Breast epithelium (tissue), 4 donors: ENCODE results near the gene STYK1. TPM values are rescaled to one million over a fixed set of nuclear protein-coding genes. Genes with fewer than 3 reads are reported as not detected.
"Not testable (repeated sequence)": the region's sequence is repeated elsewhere in the genome, so short reads cannot be mapped to it uniquely, and the experiment has no call there.

Source experiments
- DNase-seq, 2 donors: peaks; one replicate each; pipeline ENCODE4 v3.0.0-alpha.2; 2019; ENCODE audit warnings: low spot score in 2 of 2
- H3K27ac ChIP-seq, 2 donors: fragments of 200-600 bp; sonication (generic) in 1 of 2; one replicate each; pipeline ENCODE4 v1.5.1; 2016 to 2019; ENCODE audit warnings: mild to moderate bottlenecking in 1 of 2
- H3K27me3 ChIP-seq, 2 donors: fragments of 200-600 bp; sonication (generic) in 1 of 2; one replicate each; pipeline versions ENCODE4 v1.5.1 to v1.6.0; 2017 to 2019; ENCODE audit warnings: control low read depth in 1 of 2, mild to moderate bottlenecking in 1 of 2
- H3K36me3 ChIP-seq: fragments of 200-600 bp; one replicate; pipeline ENCODE4 v1.5.1; 2019
- H3K4me1 ChIP-seq, 2 donors: fragments of 200-600 bp; sonication (generic); one replicate each; pipeline ENCODE4 v1.5.1; 2016 to 2019; ENCODE audit warnings: control low read depth in 1 of 2
- H3K4me3 ChIP-seq, 3 donors: fragments of 200-600 bp; sonication (generic); 1 replicate in 2 of 3; 2 replicates in 1 of 3; pipeline ENCODE4 v1.5.1; 2016 to 2019; ENCODE audit warnings: mild to moderate bottlenecking in 3 of 3, moderate library complexity in 2 of 3
- H3K9me3 ChIP-seq, 2 donors: fragments of 200-600 bp; sonication (generic) in 1 of 2; one replicate each; pipeline ENCODE4 v1.5.1; 2016 to 2019; ENCODE audit warnings: control low read depth in 1 of 2
- CTCF ChIP-seq, 3 donors: fragments of 450-650 bp; IDR thresholded peaks; one replicate each; pipeline ENCODE4 v1.5.1; 2016 to 2017; ENCODE audit warnings: antibody characterized with exemption in 3 of 3, mild to moderate bottlenecking in 3 of 3, moderate library complexity in 3 of 3
- POLR2A ChIP-seq: fragments of 450-650 bp; IDR thresholded peaks from one replicate; pipeline ENCODE4 v1.6.1; 2016; ENCODE audit warnings: antibody characterized with exemption, mild to moderate bottlenecking, moderate library complexity
- POLR2AphosphoS5 ChIP-seq, 3 donors: sonication (generic); formaldehyde crosslinking; IDR thresholded peaks; one replicate each; pipeline ENCODE4 v1.6.1; 2017; ENCODE audit warnings: antibody characterized with exemption in 3 of 3
- intact Hi-C: fragments of 100-400 bp; cut with DNase I; formaldehyde crosslinking; loops from one replicate; pipeline ENCODE4 v1.15.1; 2023; ENCODE audit warnings: low total_unique reads
- total RNA-seq, 3 donors: library from RNA; depleted of rRNA; stranded (reverse); fragments of >200 nt; gene quantifications; one replicate each; pipeline ENCODE4 v1.1.0, GENCODE V29; 2016

Gene STYK1
- total RNA-seq, 3 donors from 2014 or later: 0.32 to 4.9 (median 3.5) TPM

- H3K9me3 ChIP-seq: no peaks in the 10 kb centered on the region
- DNase-seq: no peak
- no peaks in the 10 kb centered on the region for H3K4me1 ChIP-seq
- no peak for TF ChIP-seq CTCF (IDR thresholded peaks at IDR 0.05)
- no peak for TF ChIP-seq POLR2AphosphoS5 (IDR thresholded peaks at IDR 0.05)
- no peak for TF ChIP-seq POLR2A
- no peaks in the 10 kb centered on the region for H3K27me3 ChIP-seq
- H3K4me3 ChIP-seq: peak overlapping the region; percentile 73 to 94 (median 81)
- intact Hi-C loops: no loop called here
- H3K27ac ChIP-seq: peak overlapping the region; percentile 93 to 96
- no peaks in the 10 kb centered on the region for H3K36me3 ChIP-seq
Measured at GRCh38 chr12:10612984-10613348, 60.9 kb downstream of the STYK1 start.

GRCh38 chr12:10612110-10612509 lies 61.7 kb downstream of the STYK1 start:
- H3K27ac ChIP-seq: peak overlapping the region in 1 of 2 donors; percentile 96
- intact Hi-C loops: no loop called here
- H3K36me3 ChIP-seq: no peaks in the 10 kb centered on the region
- H3K4me1 ChIP-seq: no peaks in the 10 kb centered on the region
- H3K27me3 ChIP-seq: no peaks in the 10 kb centered on the region
- H3K4me3 ChIP-seq: peak overlapping the region; percentile 73 to 94 (median 81)
- TF ChIP-seq POLR2A (no peak), CTCF (IDR thresholded peaks at IDR 0.05) (no peak), POLR2AphosphoS5 (IDR thresholded peaks at IDR 0.05) (no peak)
- no peaks in the 10 kb centered on the region for H3K9me3 ChIP-seq
- DNase-seq: no peak

- H3K9me3 ChIP-seq, DNase-seq, H3K36me3 ChIP-seq, H3K27ac ChIP-seq, H3K4me3 ChIP-seq, H3K4me1 ChIP-seq, intact Hi-C loops, H3K27me3 ChIP-seq: not testable (repeated sequence)
Measured at GRCh38 chr12:10611258-10611657, 62.6 kb downstream of the STYK1 start.

GRCh38 chr12:10610188-10610587 lies 63.7 kb downstream of the STYK1 start:
- no peaks in the 10 kb centered on the region for H3K9me3 ChIP-seq
- no peaks in the 10 kb centered on the region for H3K36me3 ChIP-seq
- TF ChIP-seq CTCF (IDR thresholded peaks at IDR 0.05) (no peak), POLR2AphosphoS5 (IDR thresholded peaks at IDR 0.05) (no peak), POLR2A (no peak)
- intact Hi-C loops: no loop called here
- no peak overlapping the region for H3K4me3 ChIP-seq
- no peak for DNase-seq
- H3K27ac ChIP-seq: no peak overlapping the region
- H3K4me1 ChIP-seq: no peaks in the 10 kb centered on the region
- H3K27me3 ChIP-seq: no peaks in the 10 kb centered on the region

DNA sequence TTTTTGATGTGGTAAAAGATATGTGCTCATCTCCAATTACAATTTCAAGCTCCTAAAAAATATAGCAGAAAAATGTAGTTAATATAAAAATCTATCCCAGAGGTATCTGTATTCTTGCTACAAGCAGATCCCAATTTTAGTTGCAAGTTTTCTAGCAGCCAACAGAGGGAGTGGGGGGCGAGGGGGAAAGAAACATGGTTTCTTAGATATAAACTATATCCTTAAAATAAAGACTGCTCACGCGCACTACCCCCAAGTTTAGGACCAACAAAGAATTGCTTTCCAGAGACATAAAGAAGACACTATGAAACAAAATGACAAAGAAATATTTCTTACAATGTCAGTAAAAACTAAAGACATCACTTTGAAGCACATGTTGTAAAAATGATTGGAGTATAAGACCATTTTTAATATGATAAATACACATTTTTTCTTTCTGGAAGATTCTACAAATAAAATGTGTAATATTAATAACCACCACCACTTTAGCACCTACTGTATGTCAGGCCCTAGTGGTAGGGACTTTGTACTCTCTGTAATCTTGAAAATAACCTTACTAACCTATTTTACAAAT lies 65.9 kb downstream of the STYK1 start:
- TF ChIP-seq CTCF (IDR thresholded peaks at IDR 0.05): no peak
- TF ChIP-seq POLR2A: no peak
- no peak for TF ChIP-seq POLR2AphosphoS5 (IDR thresholded peaks at IDR 0.05)
- H3K27me3 ChIP-seq: no peaks in the 10 kb centered on the region
- H3K4me1 ChIP-seq: no peaks in the 10 kb centered on the region
- no peak overlapping the region for H3K4me3 ChIP-seq
- DNase-seq: no peak
- intact Hi-C loops: no loop called here
- no peaks in the 10 kb centered on the region for H3K9me3 ChIP-seq
- no peaks in the 10 kb centered on the region for H3K36me3 ChIP-seq
- H3K27ac ChIP-seq: no peak overlapping the region

- Histone ChIP-seq H3K36me3 (no peaks in the 10 kb centered on the region), H3K4me3 (no peak overlapping the region), H3K9me3 (no peaks in the 10 kb centered on the region), H3K4me1 (no peaks in the 10 kb centered on the region), H3K27ac (no peak overlapping the region), H3K27me3 (no peaks in the 10 kb centered on the region)
- no peak for DNase-seq
- intact Hi-C loops: no loop called here
- TF ChIP-seq CTCF (IDR thresholded peaks at IDR 0.05): no peak
- TF ChIP-seq POLR2AphosphoS5 (IDR thresholded peaks at IDR 0.05): no peak
- TF ChIP-seq POLR2A: no peak
Measured at GRCh38 chr12:10601860-10602259, 72.0 kb downstream of the STYK1 start.
